ENCODE measurements around the gene SNCG. TPM values are rescaled to one million over a fixed set of nuclear protein-coding genes. Genes with fewer than 3 reads are reported as not detected.

Gene SNCG
- polyA plus RNA-seq, 3 donors, result 1.8 TPM; not detected in 2

GRCh38 chr10:86970982-86971231 lies 12.5 kb downstream of the SNCG start:
- H3K4me1 Mint-ChIP-seq, result peaks cover 33% of the 10 kb centered on the region

GRCh38 chr10:86971232-86971991 lies 13.0 kb downstream of the SNCG start:
- H3K4me1 Mint-ChIP-seq, result peaks cover 28% of the 10 kb centered on the region
- peaks cover 0 to 7% (median 2%) of the 10 kb centered on the region in 7 donors for H3K9me3 Mint-ChIP-seq
- peaks cover 45 to 65% (median 59%) of the 10 kb centered on the region in 3 donors for H3K27me3 Mint-ChIP-seq (ENCODE audit: low read depth in 3 of 3)
- TF ChIP-seq CTCF (IDR thresholded peaks at IDR 0.05), result no peak
- H3K4me2 ChIP-seq (replicated peaks; ENCODE audit: extremely low read depth, low read length, poor library complexity, severe bottlenecking), result peak overlapping the region; percentile 73
- peak; percentile 88 to 95 (median 91) for DNase-seq
- H3K27me3 ChIP-seq (ENCODE audit: control insufficient read depth in 2 of 2, insufficient read depth in 2 of 2, low read length in 2 of 2), result peaks cover 19 to 49% of the 10 kb centered on the region in 2 donors
- peak overlapping the region; percentile 96 for H3K9ac ChIP-seq (ENCODE audit: insufficient read depth, low read length, poor library complexity, severe bottlenecking)
- peak overlapping the region; percentile 67 to 94 for H3K27ac ChIP-seq (ENCODE audit: low read depth in 1 of 2, low read length in 2 of 2)
- intact Hi-C loops (cut with micrococcal nuclease), result loop anchor here (5.0 to 10.0 kb wide), 2 partner anchors 121 to 123 kb away; partner anchors contain the start of genes GLUD1 (in 2 of the 2) and SHLD2 (in 1 of the 2)
- peak overlapping the region; percentile 77 to 96 for H3K4me3 Mint-ChIP-seq
- no peaks in the 10 kb centered on the region for H3K9me3 ChIP-seq (replicated peaks in 1 of 2; ENCODE audit: control insufficient read depth in 1 of 2, insufficient read depth in 1 of 2, low read length in 2 of 2)
- 1% methylated on average over 44 of the region's 66 CpGs for WGBS (ENCODE audit: insufficient coverage)
- H3K79me2 ChIP-seq (ENCODE audit: insufficient read depth, low read length), result no peaks in the 10 kb centered on the region
- H3K36me3 ChIP-seq (replicated peaks in 1 of 2; ENCODE audit: control insufficient read depth in 1 of 2, insufficient read depth in 2 of 2, low read length in 2 of 2), result no peaks in the 10 kb centered on the region
- H3K4me1 ChIP-seq (ENCODE audit: control insufficient read depth in 1 of 2, insufficient read depth in 2 of 2, low read length in 2 of 2), result peaks cover 32 to 42% of the 10 kb centered on the region in 2 donors
- no peaks in the 10 kb centered on the region for H4K20me1 ChIP-seq (ENCODE audit: insufficient read depth, low read length)
- H3K27ac Mint-ChIP-seq, result peak overlapping the region; percentile 73 to 94 (median 89)
- H2AFZ ChIP-seq (ENCODE audit: insufficient read depth, low read depth, low read length, poor library complexity, severe bottlenecking), result peak overlapping the region; percentile 82
- peak overlapping the region; percentile 29 to 77 (median 74) for H3K4me3 ChIP-seq (replicated peaks in 1 of 3; ENCODE audit: low read depth in 2 of 3, low read length in 3 of 3)
- H3K36me3 Mint-ChIP-seq, result peaks cover 0 to 4% of the 10 kb centered on the region in 2 donors

More at GRCh38 chr10:86970982-86971231, 12.5 kb downstream of the SNCG start:
- H3K36me3 ChIP-seq (replicated peaks in 1 of 2; ENCODE audit: control insufficient read depth in 1 of 2, insufficient read depth in 2 of 2, low read length in 2 of 2), result no peaks in the 10 kb centered on the region
- peak overlapping the region; percentile 82 for H2AFZ ChIP-seq (ENCODE audit: insufficient read depth, low read depth, low read length, poor library complexity, severe bottlenecking)
- no peak for TF ChIP-seq CTCF (IDR thresholded peaks at IDR 0.05)
- no peak for DNase-seq
- peaks cover 19 to 49% of the 10 kb centered on the region in 2 donors for H3K27me3 ChIP-seq (ENCODE audit: control insufficient read depth in 2 of 2, insufficient read depth in 2 of 2, low read length in 2 of 2)
- peak overlapping the region; percentile 82 to 96 (median 93) for H3K27ac Mint-ChIP-seq
- no peaks in the 10 kb centered on the region for H3K9me3 ChIP-seq (replicated peaks in 1 of 2; ENCODE audit: control insufficient read depth in 1 of 2, insufficient read depth in 1 of 2, low read length in 2 of 2)
- peaks cover 48 to 70% (median 59%) of the 10 kb centered on the region in 3 donors for H3K27me3 Mint-ChIP-seq (ENCODE audit: low read depth in 3 of 3)
- H4K20me1 ChIP-seq (ENCODE audit: insufficient read depth, low read length), result no peaks in the 10 kb centered on the region
- WGBS (ENCODE audit: insufficient coverage), result 2% methylated on average over 17 of the region's 20 CpGs
- peaks cover 0 to 7% (median 2%) of the 10 kb centered on the region in 7 donors for H3K9me3 Mint-ChIP-seq
- peaks cover 38 to 47% of the 10 kb centered on the region in 2 donors for H3K4me1 ChIP-seq (ENCODE audit: control insufficient read depth in 1 of 2, insufficient read depth in 2 of 2, low read length in 2 of 2)
- H3K4me2 ChIP-seq (replicated peaks; ENCODE audit: extremely low read depth, low read length, poor library complexity, severe bottlenecking), result peak overlapping the region; percentile 73
- H3K36me3 Mint-ChIP-seq, result peaks cover 0 to 4% of the 10 kb centered on the region in 2 donors
- intact Hi-C loops (cut with micrococcal nuclease), result loop anchor here (5.0 to 10.0 kb wide), 2 partner anchors 121 to 124 kb away; partner anchors contain the start of genes GLUD1 (in 2 of the 2) and SHLD2 (in 1 of the 2)
- H3K27ac ChIP-seq (ENCODE audit: low read depth in 1 of 2, low read length in 2 of 2), result peak overlapping the region; percentile 67 to 94
- H3K4me3 ChIP-seq (replicated peaks in 1 of 3; ENCODE audit: low read depth in 2 of 3, low read length in 3 of 3), result peak overlapping the region; percentile 29 to 77 (median 74)
- no peaks in the 10 kb centered on the region for H3K79me2 ChIP-seq (ENCODE audit: insufficient read depth, low read length)
- H3K9ac ChIP-seq (ENCODE audit: insufficient read depth, low read length, poor library complexity, severe bottlenecking), result peak overlapping the region; percentile 96
- H3K4me3 Mint-ChIP-seq, result peak overlapping the region; percentile 81 to 96
